ENCODE data around the gene PDE4C.

GRCh38 chr19:18232540-18233223 lies 6.4 kb upstream of the PDE4C start:
- TF ChIP-seq EZH2 (IDR thresholded peaks at IDR 0.05; ENCODE audit: low read length, missing control alignments), result no peak
- TF ChIP-seq CTCF (conservative IDR thresholded peaks at IDR 0.05 in 1 of 2, IDR thresholded peaks at IDR 0.05 in 1 of 2; ENCODE audit: low read depth in 1 of 2, low read length in 2 of 2), result no peak

All from fibroblast of lung (primary cell).